GM21737 (cell line): Measurements from ENCODE around the gene CCT6A.
"Not testable (repeated sequence)": the region's sequence is repeated elsewhere in the genome, so short reads cannot be mapped to it uniquely, and the experiment has no call there.

Experiments used
- ATAC-seq: cut with Tn5 transposase; IDR thresholded peaks from one replicate; pipeline ENCODE4 v1.9.1; 2021; ENCODE audit warnings: mild to moderate bottlenecking, moderate library complexity; ENCODE audit not compliant: unreplicated experiment

Gene CCT6A

DNA sequence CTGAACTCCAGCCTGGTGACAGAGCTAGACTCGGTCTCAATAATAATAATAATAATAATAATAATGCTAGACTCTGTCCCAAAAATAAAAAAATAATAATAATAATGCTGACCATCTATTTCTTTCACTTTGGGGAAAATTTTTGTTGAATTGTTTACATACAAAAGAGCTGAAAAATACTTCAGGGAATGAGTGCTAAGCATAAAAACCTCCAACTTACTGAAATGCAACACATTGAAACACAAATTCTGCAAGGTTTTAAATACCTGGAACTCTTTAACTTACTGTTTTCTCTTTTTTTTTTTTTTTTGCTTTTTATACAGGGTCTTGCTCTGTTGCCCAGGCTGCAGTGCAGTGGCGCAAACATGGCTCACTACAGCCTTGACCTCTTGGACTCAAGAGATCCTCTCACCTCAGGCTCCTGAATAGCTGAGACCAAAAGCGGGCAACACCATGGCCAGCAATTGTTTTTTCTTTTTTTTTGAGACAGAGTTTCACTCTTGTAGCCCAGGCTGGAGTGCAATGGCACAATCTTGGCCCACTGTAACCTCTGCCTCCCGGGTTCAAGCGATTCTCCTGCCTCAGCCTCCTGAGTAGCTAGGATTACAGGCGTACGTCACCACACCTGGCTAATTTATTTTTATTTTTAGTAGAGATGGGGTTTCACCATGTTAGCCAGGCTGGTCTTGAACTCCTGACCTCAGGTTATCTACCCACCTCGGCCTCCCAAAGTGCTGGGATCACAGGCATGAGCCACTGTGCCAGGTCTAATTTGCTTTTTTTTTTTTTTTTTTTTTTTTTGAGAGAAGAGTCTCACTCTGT lies 46.8 kb downstream of the CCT6A start:
- ATAC-seq: not testable (repeated sequence)

DNA sequence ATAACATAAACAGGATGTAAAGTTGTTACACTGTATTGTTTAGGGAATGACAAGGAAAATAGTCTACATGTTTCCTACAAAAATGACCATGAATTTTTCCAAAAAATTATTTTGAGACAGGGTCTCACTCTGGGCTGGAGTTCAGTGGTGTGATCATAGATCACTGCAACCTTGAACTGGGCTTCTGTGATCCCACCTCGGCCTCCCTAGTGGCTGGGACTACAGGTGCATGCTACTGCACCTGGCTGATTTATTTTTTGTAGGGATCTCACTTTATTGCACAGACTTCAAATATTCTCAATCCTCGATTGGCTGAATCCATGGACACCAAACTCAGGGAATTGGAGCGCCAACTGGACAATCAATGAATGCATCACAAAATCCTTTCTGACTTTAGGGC lies 48.1 kb downstream of the CCT6A start:
- no peak for ATAC-seq

DNA sequence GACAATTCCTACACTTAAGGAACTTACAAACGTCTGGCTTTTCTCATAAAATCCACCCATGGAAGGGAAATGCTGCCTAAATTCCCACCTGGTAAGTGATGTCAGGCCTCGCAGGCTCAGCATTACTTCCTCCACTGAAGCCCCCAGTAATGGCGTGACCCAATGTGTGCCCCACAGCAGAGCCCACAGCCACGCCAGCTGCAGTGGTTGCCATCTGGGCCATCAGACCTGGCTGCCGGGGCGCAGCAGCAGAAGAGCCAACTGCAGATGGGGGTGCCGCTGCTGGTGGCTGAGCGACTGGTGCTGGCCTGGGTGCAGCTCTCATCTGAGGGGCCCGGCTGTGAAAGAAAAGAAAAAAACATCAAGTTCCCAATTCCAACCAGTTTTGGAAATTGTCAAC lies 52.6 kb downstream of the CCT6A start:
- ATAC-seq: not testable (repeated sequence)

DNA sequence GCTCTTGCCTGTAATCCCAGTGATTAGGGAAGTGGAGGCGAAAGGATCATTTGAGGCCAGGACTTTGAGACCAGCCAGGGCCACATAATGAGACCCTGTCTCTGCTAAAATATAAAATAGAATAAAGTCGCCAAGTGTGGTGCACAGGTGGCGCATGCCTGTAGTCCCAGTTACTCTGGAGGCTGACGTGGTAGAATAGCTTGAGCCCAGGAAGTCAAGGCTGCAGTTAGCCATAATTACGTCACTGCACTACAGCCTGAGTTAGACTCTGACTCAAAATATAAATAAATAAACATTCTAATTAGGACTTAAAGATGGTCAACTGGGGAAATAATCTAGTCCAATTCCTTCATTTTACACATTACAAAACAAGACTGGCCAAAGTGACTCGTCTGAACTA lies 53.9 kb downstream of the CCT6A start:
- no peak for ATAC-seq

DNA sequence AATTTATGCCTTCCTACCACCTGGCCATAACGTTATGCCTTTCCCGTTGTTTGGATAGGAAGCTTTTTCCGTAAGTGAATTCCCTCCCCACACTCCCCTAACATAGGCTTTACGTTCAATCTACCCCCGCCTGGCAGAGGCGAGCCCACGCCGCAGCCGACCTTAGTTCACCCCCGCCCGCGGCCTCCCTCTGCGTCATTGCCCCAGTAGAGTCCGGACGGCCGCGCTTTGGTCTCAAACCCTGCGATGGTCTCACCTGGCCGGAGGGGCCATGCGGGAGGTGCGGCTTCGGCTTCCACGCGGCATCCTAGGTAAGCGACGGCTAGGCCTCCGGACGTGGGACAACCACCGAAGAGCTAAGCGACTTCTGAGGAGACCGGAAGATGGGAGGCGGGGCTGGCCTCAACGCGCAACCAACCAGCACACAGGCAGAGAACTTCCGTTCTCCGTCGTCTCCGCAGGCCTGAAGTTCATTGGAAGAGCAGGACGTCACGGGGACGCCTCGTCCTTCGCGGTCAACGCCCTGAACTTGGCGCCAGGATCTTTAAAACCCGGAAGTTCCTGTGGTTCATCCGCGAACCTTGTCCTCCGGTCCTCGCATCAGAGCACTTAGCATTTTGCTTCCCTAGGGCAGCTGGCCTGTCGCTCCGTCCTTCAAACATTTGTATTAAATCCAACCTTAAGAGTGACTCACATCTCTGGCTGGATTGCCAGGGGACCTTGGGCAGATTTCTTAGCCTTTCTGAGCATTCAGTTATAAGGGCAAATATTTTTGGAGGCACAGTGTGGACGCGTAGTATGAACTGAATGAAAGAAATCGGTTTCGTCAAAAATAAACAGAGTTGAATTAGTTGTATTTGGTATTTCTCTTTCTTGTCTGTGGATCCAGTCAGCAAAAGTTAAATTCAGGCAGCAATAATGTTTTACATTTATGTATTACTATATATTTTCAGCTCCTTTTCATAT lies 54.8 kb downstream of the CCT6A start, which contains the start of gene CHCHD2:
Gene CHCHD2, minus strand, starts transcription at position 369 of the 966 bp plus-strand sequence. Its CDS starts 63 bp downstream, at position 306.
- ATAC-seq: peak; percentile 100

DNA sequence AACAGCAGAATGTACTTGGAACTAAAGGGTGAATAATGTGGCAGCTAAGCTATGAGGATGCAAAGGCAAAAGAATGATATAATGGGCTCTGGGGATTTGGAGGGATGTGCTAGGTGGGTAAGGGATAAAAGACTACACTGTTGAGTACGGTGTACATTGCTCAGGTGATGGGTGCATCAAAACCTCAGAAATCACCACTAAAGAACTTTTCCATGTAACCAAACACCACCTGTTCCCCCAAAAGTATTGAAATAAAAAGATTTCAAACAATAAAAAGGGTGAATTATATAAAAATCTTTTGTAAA lies 56.3 kb downstream of the CCT6A start:
- ATAC-seq: no peak

DNA sequence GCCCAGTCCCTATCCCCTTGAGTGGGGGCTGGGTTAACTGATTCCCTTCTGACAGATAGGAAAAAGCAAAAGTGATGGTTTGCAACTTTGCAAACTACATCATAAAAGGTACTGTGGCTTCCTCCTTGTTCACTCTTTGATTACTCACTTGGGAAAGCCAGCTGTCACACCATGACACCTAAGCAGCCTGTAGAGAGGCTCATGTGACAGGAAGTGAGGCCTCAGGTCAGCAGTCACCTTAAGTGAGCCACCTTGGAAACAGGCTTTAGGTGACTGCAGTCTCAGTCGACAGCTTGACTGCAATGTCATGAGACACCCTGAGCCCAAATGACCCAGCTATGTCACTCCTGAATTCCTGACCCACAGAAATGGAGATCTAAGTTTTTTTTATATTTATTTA lies 59.0 kb downstream of the CCT6A start:
- ATAC-seq: no peak

DNA sequence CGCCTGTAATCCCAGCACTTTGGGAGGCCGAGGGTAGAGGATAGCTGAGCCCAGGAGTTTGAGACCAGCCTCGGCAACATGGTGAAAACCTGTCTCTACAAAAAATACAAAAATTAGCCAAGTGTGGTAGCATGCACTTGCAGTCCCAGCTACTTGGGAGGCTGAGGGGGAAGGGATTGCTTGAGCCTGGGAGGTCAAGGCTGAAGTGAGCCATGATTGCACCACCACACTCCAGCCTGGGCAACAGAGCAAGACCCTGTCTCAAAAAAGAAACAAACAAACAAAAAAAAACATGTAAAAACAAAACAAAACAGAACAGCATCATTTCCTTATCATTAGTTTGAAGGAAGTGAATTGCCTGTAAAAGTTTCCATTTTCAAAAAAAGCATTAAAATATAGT lies 60.7 kb downstream of the CCT6A start:
- not testable (repeated sequence) for ATAC-seq
